Neural cell (in vitro differentiated cells): ENCODE data around the gene FBL. TPM values are rescaled to one million over a fixed set of nuclear protein-coding genes. Genes with fewer than 3 reads are reported as not detected.

Source experiments
- H2AFZ ChIP-seq: fragments of 200-600, 300-800 bp; sonication (generic), shearing (Covaris generic); 2 replicates; pipeline ENCODE4 v1.6.0; 2014; ENCODE audit warnings: low read depth, mild to moderate bottlenecking, antibody characterized with exemption, low read length, moderate library complexity
- H3F3A ChIP-seq: fragments of 200-600 bp; shearing (Covaris generic); 2 replicates; pipeline ENCODE4 v1.6.1; 2016; ENCODE audit warnings: mild to moderate bottlenecking, moderate library complexity, mixed read lengths, antibody characterized with exemption, low read length; ENCODE audit not compliant: insufficient read depth, poor library complexity, severe bottlenecking
- H3K27ac ChIP-seq: fragments of 200-600, 300-800 bp; sonication (generic), shearing (Covaris generic); 2 replicates; pipeline ENCODE4 v1.5.1; 2014; ENCODE audit warnings: mild to moderate bottlenecking, low read length, moderate library complexity
- H3K27me3 ChIP-seq: fragments of 300-800, 200-600 bp; sonication (generic), shearing (Covaris generic); 2 replicates; pipeline ENCODE4 v1.6.0; 2014; ENCODE audit warnings: mild to moderate bottlenecking, low read depth, low read length, moderate library complexity; ENCODE audit not compliant: insufficient read depth
- H3K36me3 ChIP-seq: fragments of 300-800, 200-600 bp; sonication (generic), shearing (Covaris generic); 2 replicates; pipeline ENCODE4 v1.5.1; 2014; ENCODE audit warnings: mild to moderate bottlenecking, antibody characterized with exemption, low read length, moderate library complexity; ENCODE audit not compliant: insufficient read depth
- H3K4me2 ChIP-seq: fragments of 300-800, 200-600 bp; sonication (generic), shearing (Covaris generic); 2 replicates; pipeline ENCODE4 v1.6.0; 2014; ENCODE audit warnings: mild to moderate bottlenecking, low read length
- H3K4me3 ChIP-seq: fragments of 300-800, 200-600 bp; sonication (generic), shearing (Covaris generic); 2 replicates; pipeline ENCODE4 v1.5.1; 2014; ENCODE audit warnings: mild to moderate bottlenecking, low read length, moderate library complexity
- H3K79me2 ChIP-seq: fragments of 200-600 bp; shearing (Covaris generic); replicated peaks from 2 replicates; pipeline ENCODE4 v1.6.0; 2014; ENCODE audit warnings: mild to moderate bottlenecking, low read length, moderate library complexity; ENCODE audit not compliant: insufficient read depth
- H3K9ac ChIP-seq: fragments of 300-800, 200-600 bp; sonication (generic), shearing (Covaris generic); 2 replicates; pipeline ENCODE4 v1.6.1; 2016; ENCODE audit warnings: mild to moderate bottlenecking, low read length, mixed read lengths
- H3K9me2 ChIP-seq: fragments of 200-600 bp; shearing (Covaris generic); 2 replicates; pipeline ENCODE4 v1.6.1; 2016; ENCODE audit warnings: mild to moderate bottlenecking, low read length, mixed read lengths; ENCODE audit not compliant: insufficient read depth
- H3K9me3 ChIP-seq: fragments of 200-600, 300-800 bp; sonication (generic), shearing (Covaris generic); 2 replicates; pipeline ENCODE4 v1.6.1; 2016; ENCODE audit warnings: mild to moderate bottlenecking, mixed run types, low read length, moderate library complexity, mixed read lengths
- H4K20me1 ChIP-seq: fragments of 200-600 bp; shearing (Covaris generic); 2 replicates; pipeline ENCODE4 v1.6.1; 2016; ENCODE audit warnings: mild to moderate bottlenecking, mixed run types; ENCODE audit not compliant: insufficient read depth
- CTCF ChIP-seq: fragments of 450-650 bp; IDR thresholded peaks from 2 replicates; pipeline ENCODE4 v1.5.1; 2014; ENCODE audit warnings: antibody characterized with exemption, mild to moderate bottlenecking, moderate library complexity; ENCODE audit not compliant: poor library complexity, severe bottlenecking
- EP300 ChIP-seq: fragments of 450-650 bp; conservative IDR thresholded peaks from 2 replicates; pipeline ENCODE4 v1.6.1; 2014; ENCODE audit warnings: antibody characterized with exemption, mild to moderate bottlenecking, moderate library complexity; ENCODE audit not compliant: poor library complexity, severe bottlenecking
- EZH2 ChIP-seq: fragments of 200-600, 300-800 bp; shearing (Covaris generic), sonication (generic); IDR thresholded peaks from 2 replicates; pipeline ENCODE4 v1.6.1; 2014; ENCODE audit warnings: antibody characterized with exemption, low read length, borderline replicate concordance, mild to moderate bottlenecking; ENCODE audit not compliant: insufficient read depth, poor library complexity, severe bottlenecking
- MXI1 ChIP-seq: fragments of 450-650 bp; conservative IDR thresholded peaks from 2 replicates; pipeline ENCODE4 v1.6.1; 2014; ENCODE audit warnings: antibody characterized with exemption, mild to moderate bottlenecking; ENCODE audit not compliant: poor library complexity, severe bottlenecking
- POLR2AphosphoS5 ChIP-seq: IDR thresholded peaks from 2 replicates; pipeline ENCODE4 v1.6.1; 2012
- RAD21 ChIP-seq: fragments of 450-650 bp; conservative IDR thresholded peaks from 2 replicates; pipeline ENCODE4 v1.6.1; 2014; ENCODE audit warnings: antibody characterized with exemption, mild to moderate bottlenecking, moderate library complexity
- REST ChIP-seq: IDR thresholded peaks from 2 replicates; pipeline ENCODE4 v1.6.1; 2012; ENCODE audit warnings: borderline replicate concordance
- SMC3 ChIP-seq: fragments of 450-650 bp; conservative IDR thresholded peaks from 2 replicates; pipeline ENCODE4 v1.6.1; 2014; ENCODE audit warnings: antibody characterized with exemption, mild to moderate bottlenecking, moderate library complexity; ENCODE audit not compliant: poor library complexity
- TAF1 ChIP-seq: IDR thresholded peaks from 2 replicates; pipeline ENCODE4 v1.6.1; 2012; ENCODE audit warnings: low read depth
- polyA plus RNA-seq: library from polyadenylated mRNA; depleted of rRNA; stranded (reverse); fragments of >200 nt; gene quantifications from 2 replicates; pipeline ENCODE4 v1.2.3, GENCODE V29; 2014

The FBL gene
- polyA plus RNA-seq, 1 donor from 2014 or later: 84.7 TPM

- no peaks in the 10 kb centered on the region for H3K9me2 ChIP-seq
- H3K27me3 ChIP-seq: no peaks in the 10 kb centered on the region
- H3K9ac ChIP-seq: no peak overlapping the region
- peaks cover 10% of the 10 kb centered on the region for H3K36me3 ChIP-seq
- no peaks in the 10 kb centered on the region for H4K20me1 ChIP-seq
- H2AFZ ChIP-seq: no peak overlapping the region
- H3F3A ChIP-seq: peaks cover 2% of the 10 kb centered on the region
- no peak overlapping the region for H3K4me3 ChIP-seq
- no peak overlapping the region for H3K4me2 ChIP-seq
- H3K27ac ChIP-seq: no peak overlapping the region
- no peaks in the 10 kb centered on the region for H3K9me3 ChIP-seq
- peaks cover 24% of the 10 kb centered on the region for H3K79me2 ChIP-seq
- no peak for TF ChIP-seq RAD21
- no peak for TF ChIP-seq EZH2
- TF ChIP-seq CTCF: no peak
Observed at GRCh38 chr19:39828015-39828653, 18.0 kb downstream of the FBL start.

- Histone ChIP-seq H2AFZ (no peak overlapping the region), H3K36me3 (peaks cover 10% of the 10 kb centered on the region), H3F3A (peaks cover 2% of the 10 kb centered on the region), H3K79me2 (peaks cover 15% of the 10 kb centered on the region), H3K27ac (no peak overlapping the region), H3K9me2 (no peaks in the 10 kb centered on the region), H3K27me3 (no peaks in the 10 kb centered on the region), H3K9ac (no peak overlapping the region), H4K20me1 (no peaks in the 10 kb centered on the region), H3K9me3 (no peaks in the 10 kb centered on the region), H3K4me2 (no peak overlapping the region), H3K4me3 (no peak overlapping the region)
- no peak for TF ChIP-seq EZH2
- TF ChIP-seq SMC3: no peak
- no peak for TF ChIP-seq EP300
- TF ChIP-seq CTCF: no peak
- no peak for TF ChIP-seq TAF1
- TF ChIP-seq POLR2AphosphoS5: no peak
- no peak for TF ChIP-seq MXI1
- no peak for TF ChIP-seq RAD21
- TF ChIP-seq REST: no peak
Observed at GRCh38 chr19:39827216-39827615, 19.0 kb downstream of the FBL start.
